GM12875 (cell line): ENCODE data around the gene MBD3L2.
"Not testable (repeated sequence)": the region's sequence is repeated elsewhere in the genome, so short reads cannot be mapped to it uniquely, and the experiment has no call there.

Source experiments
- H3K4me3 ChIP-seq: one replicate; pipeline ENCODE4 v1.5.1; 2011; ENCODE audit warnings: low read depth, low read length, control low read depth
- TF ChIP-seq, protein P1 (sequence below): IDR thresholded peaks from 2 replicates; pipeline ENCODE4 v1.5.1; 2011; ENCODE audit warnings: low read depth, mild to moderate bottlenecking, control low read depth, inconsistent platforms, low read length, moderate library complexity, borderline replicate concordance; ENCODE audit not compliant: insufficient read depth

Gene MBD3L2

DNA sequence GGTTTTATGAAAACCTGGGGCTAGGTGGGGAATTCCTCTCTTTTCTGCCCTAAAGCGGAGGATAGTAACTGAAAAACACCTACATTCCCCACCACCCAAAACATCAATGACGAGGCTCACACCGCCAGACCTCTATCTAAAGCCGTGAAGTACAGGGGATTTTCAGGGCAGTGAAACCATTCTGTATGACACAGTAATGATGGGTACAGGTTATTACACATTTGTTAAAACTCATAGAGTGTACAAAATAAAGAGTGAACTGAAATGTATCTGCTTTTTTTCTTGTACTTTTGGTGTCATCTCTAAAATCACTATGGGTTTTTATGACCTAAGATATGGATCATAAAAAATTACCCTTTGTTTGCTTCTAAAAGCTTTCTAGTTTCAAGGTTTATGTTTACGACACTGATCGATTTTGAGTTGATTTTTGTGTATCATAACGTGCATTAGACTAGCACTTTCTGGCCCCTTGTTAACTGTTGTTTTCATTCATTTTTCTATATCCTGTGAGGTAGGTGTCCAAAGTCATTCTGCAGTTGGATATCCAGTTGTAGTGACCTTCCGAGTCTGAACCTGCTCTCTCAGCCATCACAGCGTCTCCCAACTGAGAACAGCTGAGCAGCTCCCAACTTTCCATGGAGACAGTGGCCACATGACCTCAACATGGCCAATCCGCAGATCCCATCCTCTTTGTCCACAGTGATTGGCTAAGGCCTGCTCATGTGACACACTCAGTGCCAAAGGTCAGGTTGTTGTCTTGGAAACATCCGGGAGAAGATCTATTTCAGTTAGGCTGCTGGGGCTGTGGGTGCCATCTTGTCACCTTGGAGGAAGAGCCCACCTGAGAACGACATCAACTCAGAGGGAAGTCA is 38.2 kb upstream of the MBD3L2 start:
- no peak overlapping the region for H3K4me3 ChIP-seq
- TF ChIP-seq, protein P1, sequence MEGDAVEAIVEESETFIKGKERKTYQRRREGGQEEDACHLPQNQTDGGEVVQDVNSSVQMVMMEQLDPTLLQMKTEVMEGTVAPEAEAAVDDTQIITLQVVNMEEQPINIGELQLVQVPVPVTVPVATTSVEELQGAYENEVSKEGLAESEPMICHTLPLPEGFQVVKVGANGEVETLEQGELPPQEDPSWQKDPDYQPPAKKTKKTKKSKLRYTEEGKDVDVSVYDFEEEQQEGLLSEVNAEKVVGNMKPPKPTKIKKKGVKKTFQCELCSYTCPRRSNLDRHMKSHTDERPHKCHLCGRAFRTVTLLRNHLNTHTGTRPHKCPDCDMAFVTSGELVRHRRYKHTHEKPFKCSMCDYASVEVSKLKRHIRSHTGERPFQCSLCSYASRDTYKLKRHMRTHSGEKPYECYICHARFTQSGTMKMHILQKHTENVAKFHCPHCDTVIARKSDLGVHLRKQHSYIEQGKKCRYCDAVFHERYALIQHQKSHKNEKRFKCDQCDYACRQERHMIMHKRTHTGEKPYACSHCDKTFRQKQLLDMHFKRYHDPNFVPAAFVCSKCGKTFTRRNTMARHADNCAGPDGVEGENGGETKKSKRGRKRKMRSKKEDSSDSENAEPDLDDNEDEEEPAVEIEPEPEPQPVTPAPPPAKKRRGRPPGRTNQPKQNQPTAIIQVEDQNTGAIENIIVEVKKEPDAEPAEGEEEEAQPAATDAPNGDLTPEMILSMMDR: no peak

DNA sequence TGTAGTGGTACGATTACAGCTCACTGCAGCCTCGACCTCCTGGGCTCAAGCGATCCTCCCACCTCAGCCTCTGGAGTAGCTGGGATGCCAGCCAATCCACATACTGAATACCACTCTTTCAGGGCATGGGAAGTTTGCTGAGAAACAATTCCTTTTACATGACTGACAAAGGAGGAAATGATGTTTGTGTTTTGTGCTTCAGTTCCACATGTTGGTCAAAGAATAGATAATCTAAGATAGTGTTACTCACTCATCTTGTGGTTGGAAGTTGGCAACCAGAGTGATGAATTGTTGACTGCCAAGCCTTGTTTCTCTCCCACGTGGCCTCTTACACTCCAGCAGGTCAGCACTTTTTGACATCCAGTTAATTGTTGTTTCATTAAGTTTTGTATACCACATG is 35.4 kb upstream of the MBD3L2 start:
- TF ChIP-seq, protein P1: no peak
- H3K4me3 ChIP-seq: no peak overlapping the region

DNA sequence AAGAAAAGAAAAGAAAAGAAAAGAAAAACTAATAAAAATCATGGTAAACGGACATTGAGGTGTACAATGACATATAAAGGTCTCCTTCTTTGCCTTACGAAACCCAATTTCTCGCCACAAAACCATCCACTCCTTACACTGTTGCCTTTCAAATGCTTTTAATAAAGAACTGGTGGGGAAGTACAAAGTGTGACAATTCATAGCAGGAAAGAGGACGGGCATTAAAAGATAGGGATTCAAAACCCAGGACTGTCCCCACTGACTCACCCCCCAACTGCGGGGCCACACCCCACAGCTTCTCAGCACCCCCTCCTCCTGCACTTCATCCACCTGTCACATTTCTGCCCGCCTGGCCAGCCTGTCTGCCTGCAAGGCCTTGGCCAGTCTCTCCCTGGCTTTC is 30.3 kb upstream of the MBD3L2 start:
- TF ChIP-seq, protein P1: no peak

DNA sequence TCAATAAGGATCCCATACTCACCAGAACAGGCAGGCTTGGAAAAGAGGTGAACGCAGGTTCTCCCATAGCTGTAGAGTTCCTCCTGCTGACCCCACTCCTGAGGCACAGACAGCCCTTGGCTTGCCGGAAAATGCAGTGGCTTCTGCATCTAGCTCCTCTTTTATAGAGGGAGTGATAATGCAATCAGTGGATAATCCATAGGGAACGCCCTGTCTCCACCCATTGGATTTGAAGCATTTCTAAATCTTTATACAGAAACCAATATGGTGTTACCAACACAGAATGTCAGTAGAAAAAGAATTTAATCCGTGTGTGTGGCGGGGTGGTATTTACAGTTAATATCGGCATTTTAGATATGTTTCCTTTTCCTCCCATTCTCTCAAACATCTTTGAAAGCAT is 27.8 kb upstream of the MBD3L2 start, which contains the start of gene MBD3L2B:
TSS of gene MBD3L2B (minus strand) at position 101 of the 400 bp plus-strand sequence. CDS start at position 67, 34 bp downstream.
- not testable (repeated sequence) for H3K4me3 ChIP-seq

More for the DNA sequence above, 30.3 kb upstream of the MBD3L2 start:
- no peak overlapping the region for H3K4me3 ChIP-seq

DNA sequence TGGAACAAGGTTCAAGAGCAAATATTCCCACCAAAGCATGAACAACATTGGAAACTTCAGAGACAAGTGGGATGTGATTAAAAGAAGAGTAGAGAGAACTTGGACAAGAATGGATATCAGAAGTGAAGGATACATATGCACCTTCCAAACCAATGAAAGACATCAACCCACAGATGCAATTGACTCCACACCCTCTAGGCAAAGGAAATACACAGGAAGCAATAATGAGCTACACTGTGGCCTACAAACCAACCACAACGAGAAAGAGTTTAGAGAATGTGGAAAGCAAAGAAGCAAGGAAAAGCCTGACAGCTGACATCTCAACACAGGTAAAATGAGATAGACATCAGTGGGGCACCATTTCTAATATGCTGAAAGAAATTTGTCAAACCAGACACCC is 20.3 kb upstream of the MBD3L2 start:
- H3K4me3 ChIP-seq: not testable (repeated sequence)

DNA sequence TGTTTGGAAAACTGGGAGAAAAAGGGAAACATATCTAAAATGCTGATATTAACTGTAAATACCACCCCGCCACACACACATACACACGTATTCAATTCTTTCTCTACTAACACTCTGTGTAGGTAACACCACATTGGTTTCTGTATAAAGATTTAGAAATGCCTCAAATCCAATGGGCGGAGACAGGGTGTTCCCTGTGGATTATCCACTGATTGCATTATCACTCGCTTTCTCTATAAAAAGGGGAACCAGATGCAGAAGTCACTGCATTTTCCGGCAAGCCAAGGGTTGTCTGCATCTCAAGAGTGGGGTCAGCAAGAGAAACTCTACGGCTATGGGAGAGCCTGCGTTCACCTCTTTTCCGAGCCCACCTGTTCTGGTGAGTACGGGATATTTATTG is 18.8 kb upstream of the MBD3L2 start, which contains the start of gene MBD3L5:
TSS of gene MBD3L5 (plus strand) at position 301 of the 400 bp plus-strand sequence. CDS start at position 335, 34 bp downstream.
- not testable (repeated sequence) for H3K4me3 ChIP-seq

DNA sequence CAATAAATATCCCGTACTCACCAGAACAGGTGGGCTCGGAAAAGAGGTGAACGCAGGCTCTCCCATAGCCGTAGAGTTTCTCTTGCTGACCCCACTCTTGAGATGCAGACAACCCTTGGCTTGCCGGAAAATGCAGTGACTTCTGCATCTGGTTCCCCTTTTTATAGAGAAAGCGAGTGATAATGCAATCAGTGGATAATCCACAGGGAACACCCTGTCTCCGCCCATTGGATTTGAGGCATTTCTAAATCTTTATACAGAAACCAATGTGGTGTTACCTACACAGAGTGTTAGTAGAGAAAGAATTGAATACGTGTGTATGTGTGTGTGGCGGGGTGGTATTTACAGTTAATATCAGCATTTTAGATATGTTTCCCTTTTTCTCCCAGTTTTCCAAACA is 9.0 kb upstream of the MBD3L2 start, which contains the start of gene MBD3L4:
TSS of gene MBD3L4 (minus strand) at position 101 of the 400 bp plus-strand sequence. CDS start at position 66, 35 bp downstream.
- not testable (repeated sequence) for H3K4me3 ChIP-seq

DNA sequence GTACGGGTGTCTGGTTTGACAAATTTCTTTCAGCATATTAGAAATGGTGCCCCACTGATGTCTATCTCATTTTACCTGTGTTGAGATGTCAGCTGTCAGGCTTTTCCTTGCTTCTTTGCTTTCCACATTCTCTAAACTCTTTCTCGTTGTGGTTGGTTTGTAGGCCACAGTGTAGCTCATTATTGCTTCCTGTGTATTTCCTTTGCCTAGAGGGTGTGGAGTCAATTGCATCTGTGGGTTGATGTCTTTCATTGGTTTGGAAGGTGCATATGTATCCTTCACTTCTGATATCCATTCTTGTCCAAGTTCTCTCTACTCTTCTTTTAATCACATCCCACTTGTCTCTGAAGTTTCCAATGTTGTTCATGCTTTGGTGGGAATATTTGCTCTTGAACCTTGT is 7.6 kb upstream of the MBD3L2 start:
- not testable (repeated sequence) for H3K4me3 ChIP-seq

DNA sequence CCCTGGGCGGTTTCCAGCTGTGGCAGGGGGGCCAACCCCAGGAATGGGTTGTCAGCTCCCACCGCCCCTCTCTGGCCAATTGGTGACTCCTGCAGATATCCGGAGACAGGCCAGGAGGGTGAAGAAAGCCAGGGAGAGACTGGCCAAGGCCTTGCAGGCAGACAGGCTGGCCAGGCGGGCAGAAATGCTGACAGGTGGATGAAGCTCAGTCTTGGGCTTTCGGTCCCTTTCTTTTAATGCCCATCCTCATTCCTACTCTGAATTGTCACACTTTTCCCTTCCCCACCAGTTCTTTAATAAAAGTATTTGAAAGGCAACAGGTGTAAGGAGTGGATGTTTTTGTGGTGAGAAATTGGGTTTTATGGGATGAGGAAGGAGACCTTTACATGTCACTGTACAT is 2.3 kb downstream of the MBD3L2 start:
- not testable (repeated sequence) for H3K4me3 ChIP-seq

DNA sequence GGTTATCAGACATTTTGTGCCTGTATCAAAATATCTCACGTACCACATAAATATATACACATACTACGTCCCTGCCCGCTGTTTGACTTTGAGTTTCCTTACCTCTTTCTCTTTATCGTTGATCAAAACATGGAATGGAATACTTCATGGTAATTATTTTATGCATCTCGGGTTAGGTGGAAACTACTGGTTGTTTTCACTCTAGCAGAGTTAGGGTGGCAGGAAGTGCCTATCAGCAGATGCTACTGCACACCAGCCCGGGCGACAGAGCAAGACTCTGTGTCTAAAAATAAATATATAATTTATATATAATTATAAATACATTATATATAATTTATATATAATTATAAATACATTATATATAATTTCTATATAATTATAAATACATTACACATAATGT is 3.8 kb downstream of the MBD3L2 start:
- not testable (repeated sequence) for H3K4me3 ChIP-seq

DNA sequence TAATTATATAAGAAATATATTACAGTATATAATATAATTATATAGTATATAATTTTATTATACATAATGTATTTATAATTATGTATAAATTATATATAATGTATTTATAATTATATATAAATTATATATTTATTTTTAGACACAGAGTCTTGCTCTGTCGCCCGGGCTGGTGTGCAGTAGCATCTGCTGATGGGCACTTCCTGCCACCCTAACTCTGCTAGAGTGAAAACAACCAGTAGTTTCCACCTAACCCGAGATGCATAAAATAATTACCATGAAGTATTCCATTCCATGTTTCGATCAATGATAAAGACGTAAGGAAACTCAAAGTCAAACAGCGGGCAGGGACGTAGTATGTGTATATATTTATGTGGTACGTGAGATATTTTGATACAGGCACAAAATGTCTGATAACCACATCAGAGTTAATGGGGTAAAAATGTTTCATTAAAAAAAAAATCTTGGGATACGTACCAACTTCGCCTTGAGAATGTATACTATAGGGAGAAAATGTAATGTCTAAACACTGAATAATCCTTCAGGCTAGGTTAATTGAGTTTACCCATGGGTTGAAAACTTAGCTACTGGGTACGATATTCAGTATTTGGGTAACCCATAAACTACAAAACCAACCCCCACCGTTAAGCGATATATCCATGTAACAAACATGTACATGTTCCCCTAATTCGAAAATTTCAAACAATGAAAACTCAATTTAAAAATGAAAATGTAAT is 5.7 kb downstream of the MBD3L2 start:
- H3K4me3 ChIP-seq: not testable (repeated sequence)

DNA sequence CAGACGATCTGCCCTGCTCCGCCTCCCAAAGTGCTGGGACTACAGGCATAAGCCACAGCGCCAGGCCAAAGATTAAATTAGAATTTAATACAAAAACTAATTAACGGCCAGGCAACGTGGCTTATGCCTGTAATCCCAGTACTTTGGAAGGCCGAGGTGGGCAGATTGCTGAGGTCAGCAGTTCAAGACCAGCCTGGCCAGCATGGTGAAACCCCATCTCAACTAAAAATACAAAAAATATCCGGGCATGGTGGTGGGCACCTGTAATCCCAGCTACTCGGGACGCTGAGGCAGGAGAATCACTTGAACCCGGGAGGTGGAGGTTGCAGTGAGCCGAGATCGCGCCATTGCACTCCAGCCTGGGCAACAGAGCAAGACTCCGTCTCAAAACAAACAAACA is 6.6 kb downstream of the MBD3L2 start:
- H3K4me3 ChIP-seq: not testable (repeated sequence)

DNA sequence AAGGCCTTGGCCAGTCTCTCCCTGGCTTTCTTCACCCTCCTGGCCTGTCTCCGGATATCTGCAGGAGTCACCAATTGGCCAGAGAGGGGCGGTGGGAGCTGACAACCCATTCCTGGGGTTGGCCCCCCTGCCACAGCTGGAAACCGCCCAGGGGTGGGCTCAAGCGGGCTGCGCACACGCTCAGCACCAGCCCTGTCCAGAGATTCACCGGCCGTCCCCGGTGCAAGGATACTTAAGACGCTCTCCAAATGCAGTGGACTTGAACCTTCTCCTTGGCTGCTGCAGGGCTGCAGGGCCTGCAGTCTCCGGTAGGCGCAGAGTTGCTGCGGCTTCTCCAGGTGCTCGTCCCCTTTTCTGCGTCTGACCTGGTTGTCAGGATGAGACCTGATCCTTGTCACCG is 7.2 kb downstream of the MBD3L2 start:
- H3K4me3 ChIP-seq: not testable (repeated sequence)

DNA sequence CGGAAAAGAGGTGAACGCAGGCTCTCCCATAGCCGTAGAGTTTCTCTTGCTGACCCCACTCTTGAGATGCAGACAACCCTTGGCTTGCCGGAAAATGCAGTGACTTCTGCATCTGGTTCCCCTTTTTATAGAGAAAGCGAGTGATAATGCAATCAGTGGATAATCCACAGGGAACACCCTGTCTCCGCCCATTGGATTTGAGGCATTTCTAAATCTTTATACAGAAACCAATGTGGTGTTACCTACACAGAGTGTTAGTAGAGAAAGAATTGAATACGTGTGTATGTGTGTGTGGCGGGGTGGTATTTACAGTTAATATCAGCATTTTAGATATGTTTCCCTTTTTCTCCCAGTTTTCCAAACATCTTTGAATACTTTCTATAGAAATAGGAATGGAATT is 9.5 kb downstream of the MBD3L2 start, which contains the start of gene MBD3L3:
TSS of gene MBD3L3 (minus strand) at position 101 of the 400 bp plus-strand sequence. CDS start at position 30, 71 bp downstream.
- not testable (repeated sequence) for H3K4me3 ChIP-seq

DNA sequence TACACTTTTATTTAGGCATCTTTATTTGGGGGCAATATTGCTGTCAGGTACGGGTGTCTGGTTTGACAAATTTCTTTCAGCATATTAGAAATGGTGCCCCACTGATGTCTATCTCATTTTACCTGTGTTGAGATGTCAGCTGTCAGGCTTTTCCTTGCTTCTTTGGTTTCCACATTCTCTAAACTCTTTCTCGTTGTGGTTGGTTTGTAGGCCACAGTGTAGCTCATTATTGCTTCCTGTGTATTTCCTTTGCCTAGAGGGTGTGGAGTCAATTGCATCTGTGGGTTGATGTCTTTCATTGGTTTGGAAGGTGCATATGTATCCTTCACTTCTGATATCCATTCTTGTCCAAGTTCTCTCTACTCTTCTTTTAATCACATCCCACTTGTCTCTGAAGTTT is 10.9 kb downstream of the MBD3L2 start:
- H3K4me3 ChIP-seq: not testable (repeated sequence)
